Measurements from ENCODE around the gene TAF12.
"Not testable (repeated sequence)": the region's sequence is repeated elsewhere in the genome, so short reads cannot be mapped to it uniquely, and the experiment has no call there.

DNA sequence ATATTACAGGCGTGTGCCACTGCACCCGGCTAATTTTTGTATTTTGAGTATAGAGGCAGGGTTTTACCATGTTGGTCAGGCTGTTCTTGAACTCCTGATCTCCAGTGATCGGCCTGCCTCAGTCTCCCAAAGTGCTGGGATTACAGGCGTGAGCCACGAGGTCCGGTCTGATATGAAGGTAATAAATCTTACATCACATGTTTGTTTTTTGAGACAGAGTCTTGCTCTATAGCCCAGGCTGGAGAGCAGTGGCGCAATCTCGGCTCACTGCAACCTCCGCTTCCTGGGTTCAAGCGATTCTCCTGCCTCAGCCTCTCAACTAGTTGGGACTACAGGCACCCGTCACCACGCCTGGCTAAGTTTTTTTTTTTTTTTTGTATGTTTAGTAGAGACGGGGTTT, 10.2 kb upstream of the TAF12 start:
- TF ChIP-seq CTCF (optimal IDR thresholded peaks at IDR 0.05 in 1 of 3, IDR thresholded peaks at IDR 0.05 in 1 of 3, conservative IDR thresholded peaks at IDR 0.05 in 1 of 3; ENCODE audit: extremely low read depth in 1 of 3, insufficient read depth in 2 of 3, low read length in 3 of 3); EZH2 (IDR thresholded peaks at IDR 0.05; ENCODE audit: low read length): not testable (repeated sequence)

Data from keratinocyte (primary cell).